WTC11 (cell line): Measurements from ENCODE around the gene PXMP2. TPM values are rescaled to one million over a fixed set of nuclear protein-coding genes. Genes with fewer than 3 reads are reported as not detected.

Experiments
- ATAC-seq: fragments of 200-7000 bp; cut with Tn5 transposase; 2 replicates; pipeline ENCODE4 v1.10.0; 2021; ENCODE audit warnings: mild to moderate bottlenecking, moderate library complexity
- CTCF ChIA-PET: fragments of 300-600 bp; sonication (Branson Sonifier 250); formaldehyde crosslinking; loops from one replicate; lab custom pipeline; 2021; ENCODE audit warnings: antibody characterized with exemption; lab: Charles Lee
- POLR2A ChIA-PET: fragments of 350-600 bp; sonication (Branson Sonifier 250); formaldehyde crosslinking; loops from one replicate; lab custom pipeline; 2021; ENCODE audit warnings: antibody characterized with exemption; lab: Charles Lee
- DNase-seq: peaks from one replicate; pipeline ENCODE4 v3.0.0; 2021; ENCODE audit warnings: low spot score
- H3K27ac Mint-ChIP-seq: 2 replicates; pipeline ENCODE4 v1.8.0; 2021; ENCODE audit warnings: mixed read lengths
- H3K27me3 Mint-ChIP-seq: 2 replicates; pipeline ENCODE4 v1.8.0; 2021; ENCODE audit warnings: low read depth, mild to moderate bottlenecking, moderate library complexity, mixed read lengths
- H3K36me3 Mint-ChIP-seq: 2 replicates; pipeline ENCODE4 v1.8.0; 2021; ENCODE audit warnings: mixed read lengths
- H3K4me1 Mint-ChIP-seq: 2 replicates; pipeline ENCODE4 v1.8.0; 2022; ENCODE audit warnings: mixed read lengths
- H3K4me3 Mint-ChIP-seq: 2 replicates; pipeline ENCODE4 v1.8.0; 2021; ENCODE audit warnings: mild to moderate bottlenecking, moderate library complexity, mixed read lengths
- H3K9me3 Mint-ChIP-seq: 2 replicates; pipeline ENCODE4 v1.8.0; 2021; ENCODE audit warnings: mixed read lengths
- ATF2 ChIP-seq: sonication (generic); formaldehyde crosslinking; IDR thresholded peaks from 2 replicates; pipeline ENCODE4 v1.8.1; 2022; ENCODE audit warnings: low read depth, missing genetic modification reagents, borderline replicate concordance
- CBFB ChIP-seq: sonication (generic); formaldehyde crosslinking; IDR thresholded peaks from 2 replicates; pipeline ENCODE4 v1.8.1; 2022; ENCODE audit warnings: mild to moderate bottlenecking, low read depth, missing genetic modification reagents
- E2F1 ChIP-seq: sonication (generic); formaldehyde crosslinking; IDR thresholded peaks from 2 replicates; pipeline ENCODE4 v1.8.0; 2022; ENCODE audit warnings: mild to moderate bottlenecking, missing genetic modification reagents
- E2F4 ChIP-seq: sonication (generic); formaldehyde crosslinking; IDR thresholded peaks from 2 replicates; pipeline ENCODE4 v1.8.1; 2022; ENCODE audit warnings: low read depth, mild to moderate bottlenecking, moderate library complexity, missing genetic modification reagents, borderline replicate concordance
- E2F5 ChIP-seq: sonication (generic); formaldehyde crosslinking; IDR thresholded peaks from 2 replicates; pipeline ENCODE4 v1.8.1; 2022; ENCODE audit warnings: mild to moderate bottlenecking, moderate library complexity, missing genetic modification reagents
- ESRRA ChIP-seq: sonication (generic); formaldehyde crosslinking; IDR thresholded peaks from 2 replicates; pipeline ENCODE4 v1.8.1; 2022; ENCODE audit warnings: mild to moderate bottlenecking, missing genetic modification reagents, borderline replicate concordance
- IRF1 ChIP-seq: sonication (generic); formaldehyde crosslinking; IDR thresholded peaks from 2 replicates; pipeline ENCODE4 v1.8.0; 2023; ENCODE audit warnings: missing genetic modification reagents
- IRF2 ChIP-seq: sonication (generic); formaldehyde crosslinking; IDR thresholded peaks from 2 replicates; pipeline ENCODE4 v1.8.0; 2022; ENCODE audit warnings: low read depth, missing genetic modification reagents, borderline replicate concordance
- JAZF1 ChIP-seq: fragments of 250-450 bp; sonication (Bioruptor Pico); IDR thresholded peaks from 2 replicates; pipeline ENCODE4 v1.9.0; 2021; ENCODE audit warnings: moderate library complexity, mild to moderate bottlenecking, inconsistent platforms
- JUN ChIP-seq: sonication (generic); formaldehyde crosslinking; IDR thresholded peaks from 2 replicates; pipeline ENCODE4 v1.8.0; 2023; ENCODE audit warnings: mild to moderate bottlenecking, missing genetic modification reagents
- MAX ChIP-seq: sonication (generic); formaldehyde crosslinking; IDR thresholded peaks from 2 replicates; pipeline ENCODE4 v1.8.0; 2022; ENCODE audit warnings: mild to moderate bottlenecking, missing genetic modification reagents
- NR1H2 ChIP-seq: sonication (generic); formaldehyde crosslinking; IDR thresholded peaks from 2 replicates; pipeline ENCODE4 v1.9.0; 2021; ENCODE audit warnings: mild to moderate bottlenecking, moderate library complexity, missing genetic modification reagents
- SMAD3 ChIP-seq: sonication (generic); formaldehyde crosslinking; IDR thresholded peaks from 2 replicates; pipeline ENCODE4 v1.8.0; 2022; ENCODE audit warnings: missing genetic modification reagents, mild to moderate bottlenecking, borderline replicate concordance
- SOX15 ChIP-seq: fragments of 250-450 bp; sonication (Bioruptor Pico); IDR thresholded peaks from 2 replicates; pipeline ENCODE4 v1.9.0; 2021; ENCODE audit warnings: mild to moderate bottlenecking
- TCF7 ChIP-seq: sonication (generic); formaldehyde crosslinking; IDR thresholded peaks from 2 replicates; pipeline ENCODE4 v1.8.0; 2022; ENCODE audit warnings: mild to moderate bottlenecking, low read depth, missing genetic modification reagents, moderate library complexity
- TEAD1 ChIP-seq: sonication (generic); formaldehyde crosslinking; IDR thresholded peaks from 2 replicates; pipeline ENCODE4 v1.8.0; 2022; ENCODE audit warnings: mild to moderate bottlenecking, missing genetic modification reagents
- USF2 ChIP-seq: sonication (generic); formaldehyde crosslinking; IDR thresholded peaks from 2 replicates; pipeline ENCODE4 v1.8.1; 2023; ENCODE audit warnings: mild to moderate bottlenecking, missing genetic modification reagents, moderate library complexity
- ZNF219 ChIP-seq: sonication (generic); formaldehyde crosslinking; IDR thresholded peaks from 2 replicates; pipeline ENCODE4 v1.8.0; 2023; ENCODE audit warnings: missing genetic modification reagents, mild to moderate bottlenecking, borderline replicate concordance
- ZNF232 ChIP-seq: sonication (generic); formaldehyde crosslinking; IDR thresholded peaks from 2 replicates; pipeline ENCODE4 v1.8.0; 2022; ENCODE audit warnings: mild to moderate bottlenecking, missing genetic modification reagents
- ZNF317 ChIP-seq: sonication (generic); formaldehyde crosslinking; IDR thresholded peaks from 2 replicates; pipeline ENCODE4 v1.8.1; 2023; ENCODE audit warnings: low read depth, mild to moderate bottlenecking, moderate library complexity, missing genetic modification reagents, borderline replicate concordance
- ZNF423 ChIP-seq: fragments of 250-450 bp; sonication (Bioruptor Pico); IDR thresholded peaks from 2 replicates; pipeline ENCODE4 v2.1.2; 2022; ENCODE audit warnings: mild to moderate bottlenecking, moderate library complexity
- ZNF512 ChIP-seq: sonication (generic); formaldehyde crosslinking; IDR thresholded peaks from 2 replicates; pipeline ENCODE4 v1.8.1; 2022; ENCODE audit warnings: missing genetic modification reagents, borderline replicate concordance
- ZNF671 ChIP-seq: fragments of 250-450 bp; sonication (Bioruptor Pico); IDR thresholded peaks from 2 replicates; pipeline ENCODE4 v1.8.0; 2021; ENCODE audit warnings: mild to moderate bottlenecking
- ZSCAN18 ChIP-seq: fragments of 250-450 bp; sonication (Bioruptor Pico); IDR thresholded peaks from 2 replicates; pipeline ENCODE4 v2.1.2; 2022; ENCODE audit warnings: mild to moderate bottlenecking, moderate library complexity
- total RNA-seq: library from RNA; stranded (reverse); gene quantifications from 3 replicates; pipeline ENCODE4 v1.2.3, GENCODE V29; 2021

Gene PXMP2
- total RNA-seq, 1 experiment from 2014 or later = 12.6 TPM

GRCh38 chr12:132649226-132649945, 38.0 kb upstream of the PXMP2 start:
- CTCF ChIA-PET = interaction anchor here (0.6 to 1.4 kb wide), 2 partner anchors 11 to 13 kb away, joined by 4 to 5 read pairs; no protein-coding TSS in a partner anchor
- POLR2A ChIA-PET = no interaction called here
- peaks cover 64% of the 10 kb centered on the region for H3K36me3 Mint-ChIP-seq
- H3K27me3 Mint-ChIP-seq = no peaks in the 10 kb centered on the region
- H3K9me3 Mint-ChIP-seq = no peaks in the 10 kb centered on the region
- no peak for ATAC-seq
- TF ChIP-seq USF2 (CRISPR knock-in tag) = no peak
- TF ChIP-seq IRF2 (CRISPR knock-in tag) = no peak
- TF ChIP-seq SOX15 (CRISPR knock-in tag) = no peak
- TF ChIP-seq TEAD1 (CRISPR knock-in tag) = no peak
- no peak for TF ChIP-seq E2F4 (CRISPR knock-in tag)
- TF ChIP-seq ZNF423 = no peak
- no peak for TF ChIP-seq E2F1 (CRISPR knock-in tag)
- no peak for TF ChIP-seq ZNF232 (CRISPR knock-in tag)
- no peak for TF ChIP-seq MAX (CRISPR knock-in tag)
- no peak for TF ChIP-seq NR1H2 (CRISPR knock-in tag)
- TF ChIP-seq, all 79 proteins: peak for 0
- Mint-ChIP-seq H3K27ac (no peak overlapping the region), H3K4me1 (no peaks in the 10 kb centered on the region), H3K4me3 (no peak overlapping the region)
- DNase-seq = no peak

- Mint-ChIP-seq H3K9me3 (no peaks in the 10 kb centered on the region), H3K27me3 (no peaks in the 10 kb centered on the region), H3K4me3 (no peak overlapping the region), H3K27ac (no peak overlapping the region; the same call in 1 of the 2 replicates), H3K4me1 (no peaks in the 10 kb centered on the region), H3K36me3 (peaks cover 69% of the 10 kb centered on the region)
- ATAC-seq (no peak), DNase-seq (no peak)
- POLR2A ChIA-PET = interaction anchor here (0.7 kb wide), 1 partner anchor 68 kb away, joined by 9 read pairs; no protein-coding TSS in a partner anchor
- CTCF ChIA-PET = interaction anchor here (1.8 kb wide), 1 partner anchor 13 kb away, joined by 4 read pairs; no protein-coding TSS in a partner anchor
- TF ChIP-seq ZNF671 (CRISPR knock-in tag) (no peak), TCF7 (CRISPR knock-in tag) (no peak), ZNF512 (CRISPR knock-in tag) (no peak), ZNF219 (CRISPR knock-in tag) (no peak), IRF1 (no peak), CBFB (no peak), SMAD3 (CRISPR knock-in tag) (no peak), ZNF232 (CRISPR knock-in tag) (no peak), ATF2 (CRISPR knock-in tag) (no peak), JUN (no peak), ESRRA (CRISPR knock-in tag) (no peak), E2F5 (CRISPR knock-in tag) (no peak), ZSCAN18 (CRISPR knock-in tag) (no peak), ZNF317 (no peak), JAZF1 (CRISPR knock-in tag) (no peak)
Observed at GRCh38 chr12:132651444-132652100, 35.8 kb upstream of the PXMP2 start.
